A549 (cell line): ENCODE measurements around the gene ENAH.

Source experiments
- CHD2 ChIP-seq: fragments of 150-350 bp; IDR thresholded peaks from 2 replicates; pipeline ENCODE4 v1.6.1; 2014; ENCODE audit warnings: low read length; ENCODE audit not compliant: partially characterized antibody
- CTCF ChIP-seq: fragments of >200 bp; sonication (Bioruptor Twin); formaldehyde crosslinking; IDR thresholded peaks from 3 replicates; pipeline ENCODE4 v1.5.1; 2016
- JUN ChIP-seq, 2 experiments: fragments of >200 bp; sonication (Bioruptor Twin); formaldehyde crosslinking; IDR thresholded peaks; 2 replicates in 1 of 2; 3 replicates in 1 of 2; pipeline ENCODE4 v1.6.1; 2016 to 2017
- KDM1A ChIP-seq: fragments of 200-600 bp; sonication (generic); IDR thresholded peaks from 2 replicates; pipeline ENCODE4 v1.6.1; 2016; ENCODE audit warnings: low read depth, mild to moderate bottlenecking
- MAFK ChIP-seq: fragments of 450-650 bp; IDR thresholded peaks from 2 replicates; pipeline ENCODE4 v1.6.1; 2014; ENCODE audit not compliant: partially characterized antibody
- MAX ChIP-seq: IDR thresholded peaks from 2 replicates; pipeline ENCODE4 v1.6.1; 2012
- MYC ChIP-seq: IDR thresholded peaks from 2 replicates; pipeline ENCODE4 v1.6.1; 2012; ENCODE audit warnings: mild to moderate bottlenecking, inconsistent platforms, low read length, improper control_type of control experiment, borderline replicate concordance
- NR3C1 ChIP-seq: fragments of >200 bp; sonication (Bioruptor Twin); formaldehyde crosslinking; IDR thresholded peaks from 3 replicates; pipeline ENCODE4 v1.6.1; 2017
- POLR2A ChIP-seq: IDR thresholded peaks from 2 replicates; pipeline ENCODE4 v1.6.1; 2012; ENCODE audit warnings: mild to moderate bottlenecking, low read length
- POLR2AphosphoS2 ChIP-seq: conservative IDR thresholded peaks from 2 replicates; pipeline ENCODE4 v1.6.1; 2012; ENCODE audit warnings: low read length, improper control_type of control experiment, inconsistent platforms
- RCOR1 ChIP-seq: fragments of 150-350 bp; IDR thresholded peaks from 2 replicates; pipeline ENCODE4 v1.6.1; 2014; ENCODE audit warnings: antibody characterized with exemption, low read length, low read depth
- SREBF2 ChIP-seq: fragments of 450-650 bp; IDR thresholded peaks from 2 replicates; pipeline ENCODE4 v1.6.1; 2014; ENCODE audit warnings: mild to moderate bottlenecking, moderate library complexity
- ZFP36 ChIP-seq: fragments of 450-650 bp; IDR thresholded peaks from 2 replicates; pipeline ENCODE4 v1.6.1; 2014; ENCODE audit warnings: borderline replicate concordance; ENCODE audit not compliant: partially characterized antibody

- TF ChIP-seq MAX (no peak), MAFK (no peak), POLR2AphosphoS2 (no peak), NR3C1 (no peak), KDM1A (no peak), CTCF (no peak), POLR2A (no peak), SREBF2 (no peak), JUN (IDR thresholded peaks at IDR 0.05) (no peak), MYC (no peak), CHD2 (no peak), ZFP36 (no peak), RCOR1 (no peak)
Observed at GRCh38 chr1:225596736-225597135, 56.2 kb downstream of the ENAH start.
